ENCODE data around the gene NME5. TPM values are rescaled to one million over a fixed set of nuclear protein-coding genes. Genes with fewer than 3 reads are reported as not detected.

NME5 gene
- total RNA-seq (2011; cell fraction: chromatin; rRNA removed; ENCODE audit: low replicate concordance), result not detected in 2 replicates
- total RNA-seq (2011; cell fraction: nucleolus; rRNA removed), result not detected in 2 replicates
- not detected in 2 replicates for total RNA-seq (2011; cell fraction: nucleoplasm; rRNA removed)
- total RNA-seq (2014; rRNA removed) (not detected in 2 replicates), total RNA-seq (2014; rRNA removed; fragmentation: Illumina TruSeq; extraction: Trizol) (not detected in 2 replicates), total RNA-seq (2015; rRNA removed; fragmentation: Illumina TruSeq; extraction: Trizol) (not detected in 2 replicates), total RNA-seq (2021) (not detected in 2 replicates), polyA plus RNA-seq (2011; rRNA removed) (not detected in 2 replicates), polyA plus RNA-seq (2014; fragmentation: Illumina TruSeq; extraction: Trizol) (not detected in 2 replicates), polyA plus RNA-seq (2014; fragmentation: Nextera tagmentation; extraction: Ambion mirVana) (not detected), polyA plus RNA-seq (2014; rRNA removed) (not detected in 2 replicates), polyA minus RNA-seq (2011; rRNA and poly(A)+ RNA removed) (not detected in 2 replicates), Bru-seq, nascent RNA (percentile 4 among the genes with signal in this experiment), BruChase-seq, experiment 1, labeled RNA remaining after a 2-hour chase (percentile 12 among the genes with signal in this experiment), BruChase-seq, experiment 2, labeled RNA remaining after a 6-hour chase (percentile 10 among the genes with signal in this experiment)
- polyA plus RNA-seq (2011; cell fraction: cytosol; rRNA removed), result not detected in 2 replicates
- not detected in 2 replicates for polyA plus RNA-seq (2011; cell fraction: nucleus; rRNA removed)
- polyA plus RNA-seq (2012), result not detected in 2 replicates
- polyA minus RNA-seq (2011; cell fraction: cytosol; rRNA and poly(A)+ RNA removed), result not detected in 2 replicates
- not detected in 2 replicates for polyA minus RNA-seq (2011; cell fraction: nucleus; rRNA and poly(A)+ RNA removed)
- long read RNA-seq, experiment 1, result 0 reads
- long read RNA-seq, experiment 2, result 0 reads
- long read RNA-seq, experiment 3, result 0 reads

- FAIRE-seq (no peak), DNase-seq (ENCODE audit: extremely low read depth in 1 of 4, low spot score in 3 of 4) (peak in 1 of 4 experiments; percentile 16), ATAC-seq (peak; percentile 32; the same call in 1 of the 3 replicates)
- intact Hi-C loops (cut with micrococcal nuclease) (no loop called here), in situ Hi-C loops (cut with MboI) (loop anchor here (10.0 kb wide), 1 partner anchor 484 kb away; no protein-coding TSS in a partner anchor)
- no peak within 1 kb of the TSS for H3K4me2 ChIP-seq (ENCODE audit: insufficient read depth, low read length)
- no peak within 1 kb of the TSS for H3K27ac ChIP-seq (ENCODE audit: extremely low read depth, low read depth, low read length)
- H2AFZ ChIP-seq (ENCODE audit: low read depth, low read length), result no peak within 1 kb of the TSS
- TF ChIP-seq RFX1 (IDR thresholded peaks at IDR 0.05) (peak; percentile 60), ZNF407 (IDR thresholded peaks at IDR 0.05; ENCODE audit: low read depth) (peak; percentile 80), ZNF311 (CRISPR knock-in tag; IDR thresholded peaks at IDR 0.05) (no peak)
- H3K9me3 ChIP-seq (replicated peaks; ENCODE audit: control insufficient read depth, insufficient read depth, low read depth, low read length), result no peaks in the 10 kb centered on the region
- CTCF ChIA-PET (ENCODE audit: low intra/inter-chr PET ratio), result no interaction called here
- no peaks in the 10 kb centered on the region for H3K79me2 ChIP-seq (ENCODE audit: control insufficient read depth, insufficient read depth, low read length)
- H3K36me3 ChIP-seq (ENCODE audit: control insufficient read depth, insufficient read depth, low read length), result no peaks in the 10 kb centered on the region
- H3K9ac ChIP-seq (ENCODE audit: insufficient read depth in 1 of 2, low read depth in 2 of 2, low read length in 2 of 2), result no peak within 1 kb of the TSS
- WGBS (ENCODE audit: insufficient coverage, low coverage, missing lambda C conversion rate), result 3% methylated on average over 18 of the region's 31 CpGs
- H4K20me1 ChIP-seq (replicated peaks; ENCODE audit: control insufficient read depth, insufficient read depth, low read length), result no peaks in the 10 kb centered on the region
- peaks cover 18 to 27% of the 10 kb centered on the region in 2 experiments; a peak in 4 of 5 replicates for H3K27me3 ChIP-seq (ENCODE audit: control insufficient read depth in 2 of 2, insufficient read depth in 2 of 2, low read length in 2 of 2)
- no peak within 1 kb of the TSS for H3K4me3 ChIP-seq
- H3K9me1 ChIP-seq (ENCODE audit: control insufficient read depth, insufficient read depth, low read length), result no peaks in the 10 kb centered on the region
- POLR2A ChIA-PET, result interaction anchor here (0.5 to 1.4 kb wide), 2 partner anchors 9 to 436 kb away, joined by 3 to 4 read pairs; no protein-coding TSS in a partner anchor
- no TSS peak for BruUV-seq (replicated peaks)
- no peaks in the 10 kb centered on the region for H3K4me1 ChIP-seq (replicated peaks in 1 of 2; ENCODE audit: control insufficient read depth in 2 of 2, insufficient read depth in 2 of 2, low read length in 2 of 2)
These were observed at the start of gene NME5 for GRCh38 chr5:138138949-138139780. NME5 (minus strand) TSS chr5:138139428; CDS start chr5:138138780, 648 bp downstream.
